Measurements from ENCODE around the gene VEZT. TPM values are rescaled to one million over a fixed set of nuclear protein-coding genes. Genes with fewer than 3 reads are reported as not detected.

VEZT gene
- total and polyA plus RNA-seq, 10 of the 15 experiments (the other 5 are each of a cell fraction or from before 2014, with no cell fraction given): 32.8 to 134 (median 66.2) TPM

DNA sequence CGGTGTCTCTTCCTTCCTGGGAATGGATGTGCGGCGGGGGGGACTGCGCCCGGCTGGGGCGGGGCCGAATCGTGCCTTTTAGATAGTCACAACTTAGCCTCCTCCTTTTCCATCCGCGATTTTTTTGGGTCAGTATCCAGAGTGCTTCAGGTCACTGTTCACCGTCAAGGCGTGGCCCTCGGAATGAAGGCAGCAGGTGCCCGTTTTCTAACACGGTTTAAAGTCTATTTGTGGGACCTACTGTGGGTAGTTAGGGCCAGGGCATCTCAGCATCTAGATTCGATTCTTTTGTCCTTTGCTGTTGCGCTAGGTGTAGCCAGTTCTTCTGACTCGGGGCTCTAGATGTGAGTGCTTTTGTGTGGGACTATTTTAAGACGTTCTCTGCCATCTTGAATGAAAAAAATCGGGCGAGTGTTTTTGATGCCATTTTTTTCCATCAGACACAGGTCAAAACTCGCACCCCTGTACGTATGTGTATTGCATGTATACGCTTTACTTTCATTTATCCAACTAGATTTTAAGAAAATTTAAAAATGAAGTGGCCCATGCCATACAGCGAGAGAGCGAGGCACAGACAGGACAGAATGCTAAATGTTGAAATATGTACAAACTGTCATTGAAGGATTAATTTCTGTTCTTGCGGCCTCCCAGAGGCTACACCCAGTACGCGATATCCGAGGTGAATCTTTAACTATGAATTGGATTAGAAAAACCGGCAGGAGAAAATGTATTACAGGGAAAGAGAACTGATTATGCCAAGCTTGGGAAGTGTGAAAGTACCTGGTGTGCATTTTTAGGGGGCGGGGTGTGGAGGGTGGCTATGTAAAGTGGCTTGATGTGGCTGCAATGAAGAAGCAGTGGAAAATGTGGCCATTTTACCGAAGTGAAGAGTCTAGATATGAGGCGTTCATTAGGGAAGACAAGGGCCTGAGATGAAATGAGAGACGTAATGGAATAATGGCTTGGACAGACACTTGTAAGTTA, 835 bp downstream of the VEZT start (continued):
- TF ChIP-seq, protein P1, sequence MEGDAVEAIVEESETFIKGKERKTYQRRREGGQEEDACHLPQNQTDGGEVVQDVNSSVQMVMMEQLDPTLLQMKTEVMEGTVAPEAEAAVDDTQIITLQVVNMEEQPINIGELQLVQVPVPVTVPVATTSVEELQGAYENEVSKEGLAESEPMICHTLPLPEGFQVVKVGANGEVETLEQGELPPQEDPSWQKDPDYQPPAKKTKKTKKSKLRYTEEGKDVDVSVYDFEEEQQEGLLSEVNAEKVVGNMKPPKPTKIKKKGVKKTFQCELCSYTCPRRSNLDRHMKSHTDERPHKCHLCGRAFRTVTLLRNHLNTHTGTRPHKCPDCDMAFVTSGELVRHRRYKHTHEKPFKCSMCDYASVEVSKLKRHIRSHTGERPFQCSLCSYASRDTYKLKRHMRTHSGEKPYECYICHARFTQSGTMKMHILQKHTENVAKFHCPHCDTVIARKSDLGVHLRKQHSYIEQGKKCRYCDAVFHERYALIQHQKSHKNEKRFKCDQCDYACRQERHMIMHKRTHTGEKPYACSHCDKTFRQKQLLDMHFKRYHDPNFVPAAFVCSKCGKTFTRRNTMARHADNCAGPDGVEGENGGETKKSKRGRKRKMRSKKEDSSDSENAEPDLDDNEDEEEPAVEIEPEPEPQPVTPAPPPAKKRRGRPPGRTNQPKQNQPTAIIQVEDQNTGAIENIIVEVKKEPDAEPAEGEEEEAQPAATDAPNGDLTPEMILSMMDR (IDR thresholded peaks at IDR 0.05 in 2 of 3, conservative IDR thresholded peaks at IDR 0.05 in 1 of 3; ENCODE audit: control insufficient read depth in 2 of 3, extremely low read depth in 1 of 3, insufficient read depth in 1 of 3, low read depth in 3 of 3, low read length in 3 of 3): no peak
- TF ChIP-seq, protein P2, sequence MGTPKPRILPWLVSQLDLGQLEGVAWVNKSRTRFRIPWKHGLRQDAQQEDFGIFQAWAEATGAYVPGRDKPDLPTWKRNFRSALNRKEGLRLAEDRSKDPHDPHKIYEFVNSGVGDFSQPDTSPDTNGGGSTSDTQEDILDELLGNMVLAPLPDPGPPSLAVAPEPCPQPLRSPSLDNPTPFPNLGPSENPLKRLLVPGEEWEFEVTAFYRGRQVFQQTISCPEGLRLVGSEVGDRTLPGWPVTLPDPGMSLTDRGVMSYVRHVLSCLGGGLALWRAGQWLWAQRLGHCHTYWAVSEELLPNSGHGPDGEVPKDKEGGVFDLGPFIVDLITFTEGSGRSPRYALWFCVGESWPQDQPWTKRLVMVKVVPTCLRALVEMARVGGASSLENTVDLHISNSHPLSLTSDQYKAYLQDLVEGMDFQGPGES (IDR thresholded peaks at IDR 0.05): no peak; the same call in 1 of the 2 replicates
- TF ChIP-seq FOS (IDR thresholded peaks at IDR 0.05; ENCODE audit: borderline replicate concordance, extremely low read depth, insufficient read length) (no peak), ZBED1 (IDR thresholded peaks at IDR 0.05; ENCODE audit: borderline replicate concordance) (0 out of 2 replicates have a peak, but pooled peaks have one; percentile 11), PAX8 (IDR thresholded peaks at IDR 0.05) (no peak), SP1 (IDR thresholded peaks at IDR 0.05; ENCODE audit: low read depth, low read length) (no peak), NFIC (IDR thresholded peaks at IDR 0.05; ENCODE audit: low read depth, low read length) (no peak; the same call in none of the 2 replicates), CBFB (IDR thresholded peaks at IDR 0.05; ENCODE audit: low read depth) (no peak), ZNF274 (IDR thresholded peaks at IDR 0.05; ENCODE audit: insufficient read depth, insufficient read length) (no peak), MYC (IDR thresholded peaks at IDR 0.05; ENCODE audit: insufficient read depth, insufficient read length, insufficient replicate concordance, low read length, severe bottlenecking) (no peak), ZNF622 (IDR thresholded peaks at IDR 0.05) (no peak), SMARCA5 (IDR thresholded peaks at IDR 0.05) (no peak), SPI1 (IDR thresholded peaks at IDR 0.05; ENCODE audit: borderline replicate concordance, insufficient read depth, low read depth, low read length) (no peak), CHD2 (IDR thresholded peaks at IDR 0.05; ENCODE audit: borderline replicate concordance, low read depth, low read length) (no peak), MEF2B (IDR thresholded peaks at IDR 0.05; ENCODE audit: partially characterized antibody, poor library complexity, severe bottlenecking) (peak; percentile 21), WRNIP1 (IDR thresholded peaks at IDR 0.05; ENCODE audit: borderline replicate concordance, low read depth, low read length) (no peak), ZNF24 (IDR thresholded peaks at IDR 0.05) (no peak), NRF1 (conservative IDR thresholded peaks at IDR 0.05; ENCODE audit: low read depth, low read length) (no peak), PML (IDR thresholded peaks at IDR 0.05; ENCODE audit: low read length) (peak; percentile 6; the same call in 1 of the 2 replicates), EP300 (IDR thresholded peaks at IDR 0.05; ENCODE audit: borderline replicate concordance in 1 of 2, control insufficient read depth in 1 of 2, low read depth in 2 of 2, low read length in 2 of 2) (no peak)
- TF ChIP-seq, protein P3, sequence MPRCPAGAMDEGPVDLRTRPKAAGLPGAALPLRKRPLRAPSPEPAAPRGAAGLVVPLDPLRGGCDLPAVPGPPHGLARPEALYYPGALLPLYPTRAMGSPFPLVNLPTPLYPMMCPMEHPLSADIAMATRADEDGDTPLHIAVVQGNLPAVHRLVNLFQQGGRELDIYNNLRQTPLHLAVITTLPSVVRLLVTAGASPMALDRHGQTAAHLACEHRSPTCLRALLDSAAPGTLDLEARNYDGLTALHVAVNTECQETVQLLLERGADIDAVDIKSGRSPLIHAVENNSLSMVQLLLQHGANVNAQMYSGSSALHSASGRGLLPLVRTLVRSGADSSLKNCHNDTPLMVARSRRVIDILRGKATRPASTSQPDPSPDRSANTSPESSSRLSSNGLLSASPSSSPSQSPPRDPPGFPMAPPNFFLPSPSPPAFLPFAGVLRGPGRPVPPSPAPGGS (IDR thresholded peaks at IDR 0.05; ENCODE audit: borderline replicate concordance, insufficient read depth, low read depth, low read length, poor library complexity, severe bottlenecking): no peak
- TF ChIP-seq, protein P4, sequence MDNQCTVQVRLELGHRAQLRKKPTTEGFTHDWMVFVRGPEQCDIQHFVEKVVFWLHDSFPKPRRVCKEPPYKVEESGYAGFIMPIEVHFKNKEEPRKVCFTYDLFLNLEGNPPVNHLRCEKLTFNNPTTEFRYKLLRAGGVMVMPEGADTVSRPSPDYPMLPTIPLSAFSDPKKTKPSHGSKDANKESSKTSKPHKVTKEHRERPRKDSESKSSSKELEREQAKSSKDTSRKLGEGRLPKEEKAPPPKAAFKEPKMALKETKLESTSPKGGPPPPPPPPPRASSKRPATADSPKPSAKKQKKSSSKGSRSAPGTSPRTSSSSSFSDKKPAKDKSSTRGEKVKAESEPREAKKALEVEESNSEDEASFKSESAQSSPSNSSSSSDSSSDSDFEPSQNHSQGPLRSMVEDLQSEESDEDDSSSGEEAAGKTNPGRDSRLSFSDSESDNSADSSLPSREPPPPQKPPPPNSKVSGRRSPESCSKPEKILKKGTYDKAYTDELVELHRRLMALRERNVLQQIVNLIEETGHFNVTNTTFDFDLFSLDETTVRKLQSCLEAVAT (IDR thresholded peaks at IDR 0.05): peak; percentile 97
- TF ChIP-seq, protein P5, sequence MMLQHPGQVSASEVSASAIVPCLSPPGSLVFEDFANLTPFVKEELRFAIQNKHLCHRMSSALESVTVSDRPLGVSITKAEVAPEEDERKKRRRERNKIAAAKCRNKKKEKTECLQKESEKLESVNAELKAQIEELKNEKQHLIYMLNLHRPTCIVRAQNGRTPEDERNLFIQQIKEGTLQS (IDR thresholded peaks at IDR 0.05; ENCODE audit: borderline replicate concordance, extremely low read depth, low read depth, low read length): no peak
